ENCODE measurements around the gene VPREB3.

GRCh38 chr22:23772315-23772648 is 18.1 kb upstream of the VPREB3 start:
- no peak for TF ChIP-seq CTCF (conservative IDR thresholded peaks at IDR 0.05)
- no peak for TF ChIP-seq ZFX (IDR thresholded peaks at IDR 0.05)
